GM23338 (cell line): ENCODE measurements around the gene CNST. TPM values are rescaled to one million over a fixed set of nuclear protein-coding genes. Genes with fewer than 3 reads are reported as not detected.

Experiments used
- ATAC-seq: fragments of 200-7000 bp; cut with Tn5 transposase; 3 replicates; pipeline ENCODE4 v1.9.1; 2020
- DNase-seq: peaks from one replicate; pipeline ENCODE4 v3.0.0-alpha.2; 2015; ENCODE audit warnings: low spot score
- H2AFZ ChIP-seq: fragments of 200-600 bp; sonication (generic); 2 replicates; pipeline ENCODE4 v1.8.0; 2016; ENCODE audit warnings: antibody characterized with exemption, mild to moderate bottlenecking, moderate library complexity
- H3F3A ChIP-seq: fragments of 200-600 bp; sonication (generic); replicated peaks from 2 replicates; pipeline ENCODE4 v1.8.0; 2017; ENCODE audit warnings: antibody characterized with exemption, mixed run types, low read depth
- H3K27ac ChIP-seq: fragments of 200-600 bp; sonication (generic); 2 replicates; pipeline ENCODE4 v1.6.1; 2016; ENCODE audit warnings: low read depth
- H3K27me3 ChIP-seq: fragments of 200-600 bp; sonication (generic); 2 replicates; pipeline ENCODE4 v1.8.0; 2016; ENCODE audit warnings: mild to moderate bottlenecking, mixed run types, moderate library complexity; ENCODE audit not compliant: insufficient read depth
- H3K36me3 ChIP-seq: fragments of 200-600 bp; sonication (generic); 2 replicates; pipeline ENCODE4 v1.8.0; 2016; ENCODE audit warnings: mild to moderate bottlenecking; ENCODE audit not compliant: insufficient read depth
- H3K4me1 ChIP-seq: fragments of 200-600 bp; sonication (generic); 2 replicates; pipeline ENCODE4 v1.8.0; 2016; ENCODE audit warnings: mild to moderate bottlenecking, moderate library complexity; ENCODE audit not compliant: insufficient read depth
- H3K4me2 ChIP-seq: fragments of 200-600 bp; sonication (generic); 2 replicates; pipeline ENCODE4 v1.7.1; 2017; ENCODE audit warnings: mixed run types
- H3K4me3 ChIP-seq: fragments of 200-600 bp; sonication (generic); 2 replicates; pipeline ENCODE4 v1.6.1; 2016; ENCODE audit warnings: mixed run types
- H3K79me2 ChIP-seq: fragments of 200-600 bp; sonication (generic); replicated peaks from 2 replicates; pipeline ENCODE4 v1.8.0; 2017; ENCODE audit warnings: mild to moderate bottlenecking; ENCODE audit not compliant: insufficient read depth
- H3K9me2 ChIP-seq: fragments of 200-600 bp; sonication (generic); 2 replicates; pipeline ENCODE4 v1.8.0; 2017; ENCODE audit not compliant: insufficient read depth
- H4K20me1 ChIP-seq: fragments of 200-600 bp; sonication (generic); replicated peaks from 2 replicates; pipeline ENCODE4 v1.8.0; 2017; ENCODE audit warnings: mild to moderate bottlenecking; ENCODE audit not compliant: insufficient read depth
- H3K27ac Mint-ChIP-seq: 2 replicates; pipeline ENCODE4 v1.8.0; 2020; ENCODE audit warnings: inconsistent platforms, mild to moderate bottlenecking, moderate library complexity, mixed read lengths
- H3K27me3 Mint-ChIP-seq: 3 replicates; pipeline ENCODE4 v1.8.0; 2022; ENCODE audit warnings: low read depth, mild to moderate bottlenecking, moderate library complexity, mixed read lengths, inconsistent platforms; ENCODE audit not compliant: insufficient read depth, poor library complexity
- H3K36me3 Mint-ChIP-seq: 3 replicates; pipeline ENCODE4 v1.8.0; 2021; ENCODE audit warnings: low read depth, mild to moderate bottlenecking, inconsistent platforms, moderate library complexity, mixed read lengths
- H3K4me1 Mint-ChIP-seq: 3 replicates; pipeline ENCODE4 v1.8.0; 2020; ENCODE audit warnings: mild to moderate bottlenecking, inconsistent platforms, mixed read lengths
- H3K4me3 Mint-ChIP-seq: 3 replicates; pipeline ENCODE4 v1.8.0; 2021; ENCODE audit warnings: moderate library complexity, mild to moderate bottlenecking, inconsistent platforms, mixed read lengths
- H3K9me3 Mint-ChIP-seq: 3 replicates; pipeline ENCODE4 v1.8.0; 2020; ENCODE audit warnings: moderate library complexity, mild to moderate bottlenecking, inconsistent platforms, mixed read lengths
- CREB1 ChIP-seq: fragments of 250-450 bp; sonication (Bioruptor Pico); IDR thresholded peaks from 2 replicates; pipeline ENCODE4 v1.5.0; 2020; ENCODE audit warnings: low read depth, mild to moderate bottlenecking, moderate library complexity
- EZH2 ChIP-seq: fragments of 200-600 bp; sonication (generic); IDR thresholded peaks from one replicate; pipeline ENCODE4 v1.8.0; 2017; ENCODE audit warnings: antibody characterized with exemption, mild to moderate bottlenecking, low read depth; ENCODE audit not compliant: unreplicated experiment
- JUNB ChIP-seq: IDR thresholded peaks from one replicate; pipeline ENCODE4 v1.6.1; 2016; ENCODE audit warnings: antibody characterized with exemption; ENCODE audit not compliant: unreplicated experiment
- NANOG ChIP-seq: IDR thresholded peaks from 2 replicates; pipeline ENCODE4 v1.6.1; 2016; ENCODE audit warnings: antibody characterized with exemption, borderline replicate concordance
- REST ChIP-seq: IDR thresholded peaks from one replicate; pipeline ENCODE4 v1.6.1; 2018; ENCODE audit warnings: antibody characterized with exemption; ENCODE audit not compliant: unreplicated experiment
- ZNF114 ChIP-seq: fragments of 250-450 bp; sonication (Bioruptor Pico); IDR thresholded peaks from 2 replicates; pipeline ENCODE4 v1.5.0; 2020; ENCODE audit warnings: mild to moderate bottlenecking, moderate library complexity
- ZNF331 ChIP-seq: fragments of 250-450 bp; sonication (Bioruptor Pico); IDR thresholded peaks from 2 replicates; pipeline ENCODE4 v1.5.0; 2020; ENCODE audit warnings: low read depth, mild to moderate bottlenecking, moderate library complexity
- ZNF462 ChIP-seq: fragments of 250-450 bp; sonication (Bioruptor Pico); IDR thresholded peaks from 2 replicates; pipeline ENCODE4 v1.5.0; 2020; ENCODE audit warnings: mild to moderate bottlenecking, moderate library complexity
- polyA plus RNA-seq: library from polyadenylated mRNA; unstranded; fragments of >200 nt; fragmentation: Nextera tagmentation; extraction: Ambion mirVana; gene quantifications from 2 replicates; pipeline ENCODE4 v1.2.1, GENCODE V29; 2016
- total RNA-seq: library from RNA; depleted of rRNA; stranded (reverse); fragments of >200 nt; shearing (Covaris generic); gene quantifications from 2 replicates; pipeline ENCODE4 v1.2.3, GENCODE V29; 2014

The CNST gene
- total and polyA plus RNA-seq, 2 experiments from 2014 or later = 8.1 to 17.6 TPM

DNA sequence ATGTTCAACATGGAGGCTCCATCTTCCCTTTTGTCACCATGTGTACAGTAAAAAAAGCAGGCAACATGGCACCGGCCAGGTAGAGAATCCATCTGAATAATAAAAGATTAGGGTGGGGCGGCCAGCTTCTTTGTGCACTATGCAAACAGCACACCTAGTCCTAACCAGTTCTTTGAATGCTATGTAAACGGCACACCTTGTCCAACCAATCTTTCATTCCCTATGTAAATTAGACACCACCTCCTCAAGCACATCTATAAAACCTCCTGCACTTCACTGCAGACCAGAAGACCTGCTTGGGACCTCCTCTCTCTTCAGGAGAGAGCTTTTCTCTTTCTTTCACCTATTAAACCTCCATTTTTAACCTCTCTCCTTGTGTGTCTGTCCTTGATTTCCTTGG lies 28.4 kb upstream of the CNST start:
- ATAC-seq = no peak; the same call in 2 of the 3 replicates
- peaks cover 3% of the 10 kb centered on the region for H3K27me3 Mint-ChIP-seq

More for the DNA sequence above, 28.4 kb upstream of the CNST start:
- Histone ChIP-seq H3K27me3 (no peaks in the 10 kb centered on the region), H3K79me2 (no peaks in the 10 kb centered on the region), H3K4me1 (0 out of 2 replicates have a peak, but pooled peaks cover 7% of the 10 kb centered on the region), H3K4me3 (no peak overlapping the region), H3K27ac (no peak overlapping the region), H4K20me1 (no peaks in the 10 kb centered on the region), H3K4me2 (no peak overlapping the region), H3K36me3 (peaks cover 8% of the 10 kb centered on the region), H3K9me2 (no peaks in the 10 kb centered on the region), H2AFZ (no peak overlapping the region), H3F3A (no peaks in the 10 kb centered on the region)
- Mint-ChIP-seq H3K4me1 (peaks cover 3% of the 10 kb centered on the region; the same call in 2 of the 3 replicates), H3K4me3 (no peak overlapping the region), H3K27ac (no peak overlapping the region), H3K36me3 (peaks cover 16% of the 10 kb centered on the region), H3K9me3 (peaks cover 2% of the 10 kb centered on the region; the same call in 1 of the 3 replicates)
- no peak for DNase-seq
- no peak for TF ChIP-seq ZNF462 (CRISPR knock-in tag)
- no peak for TF ChIP-seq CREB1
- TF ChIP-seq REST = no peak
- TF ChIP-seq JUNB = no peak
- no peak for TF ChIP-seq ZNF331 (CRISPR knock-in tag)
- no peak for TF ChIP-seq EZH2
- TF ChIP-seq ZNF114 (CRISPR knock-in tag) = no peak
- no peak for TF ChIP-seq NANOG
